ENCODE data around the gene CACNB1. TPM values are rescaled to one million over a fixed set of nuclear protein-coding genes. Genes with fewer than 3 reads are reported as not detected.

CACNB1 gene
- total and polyA plus RNA-seq, 10 of the 15 experiments (the other 5 are each of a cell fraction or from before 2014, with no cell fraction given) = 0.06 to 15.6 (median 6.3) TPM

DNA sequence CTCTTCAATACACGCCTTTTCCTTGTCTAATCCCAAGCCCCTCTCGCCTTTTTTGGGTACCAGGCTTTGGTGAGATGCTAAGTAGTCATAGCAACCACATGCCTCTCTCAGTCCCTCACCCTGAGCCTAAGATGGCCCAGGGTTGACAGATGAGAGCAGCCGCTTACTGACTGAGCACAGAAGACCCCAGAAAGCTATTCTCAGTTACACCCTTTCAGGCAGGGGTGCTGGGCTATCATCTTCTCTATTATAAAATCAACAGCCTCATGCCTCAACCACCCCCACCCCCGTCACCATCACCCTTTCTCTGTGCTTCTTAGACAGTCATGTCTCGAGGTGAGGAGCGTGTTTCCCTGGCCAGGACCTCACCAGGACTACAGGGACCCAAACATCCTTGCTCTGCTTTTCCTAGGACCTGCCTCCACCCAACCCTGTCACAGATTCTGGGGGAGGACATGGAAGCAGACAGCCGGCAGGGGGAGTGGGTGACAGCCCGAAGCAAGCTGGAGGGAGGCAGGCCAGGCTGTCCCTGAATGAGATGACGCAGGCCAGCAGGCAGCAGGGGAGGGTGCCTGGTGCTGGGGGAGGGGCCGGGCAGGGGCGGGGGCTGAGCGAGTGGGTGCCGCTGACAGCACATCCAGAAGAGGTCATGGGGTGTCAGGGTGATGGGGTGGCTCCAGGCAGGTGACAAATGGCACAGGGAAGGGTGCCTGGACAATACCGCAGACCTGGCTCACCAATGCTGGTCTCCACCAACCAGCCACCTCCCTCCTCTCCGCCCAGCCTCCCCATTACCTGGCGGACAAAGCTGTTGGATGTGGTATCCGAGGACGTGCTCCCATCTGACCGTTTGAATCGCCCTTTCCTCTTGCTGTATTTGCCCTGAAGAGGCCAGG, 3.1 kb downstream of the CACNB1 start:
- no peaks in the 10 kb centered on the region for H4K20me1 ChIP-seq (ENCODE audit: control insufficient read depth, insufficient read depth)
- SMC1A ChIA-PET (ENCODE audit: uncharacterized antibody, unreplicated experiment) = interaction anchor here (0.9 kb wide), 1 partner anchor 30 kb away, joined by 3 read pairs; no protein-coding TSS in a partner anchor
- ATAC-seq (no peak), FAIRE-seq (no peak), DNase-seq (ENCODE audit: low read depth, low spot score) (no peak)
- 90% methylated on average over 18 of the region's 20 CpGs for WGBS (ENCODE audit: insufficient coverage, insufficient replicate concordance, low lambda C conversion rate, missing lambda C conversion rate)
- H3K79me2 ChIP-seq (ENCODE audit: control insufficient read depth, insufficient read depth, low read length) = peaks cover 9% of the 10 kb centered on the region
- H3K4me1 ChIP-seq (ENCODE audit: control insufficient read depth, insufficient read depth, low read length) = peaks cover 14% of the 10 kb centered on the region
- H3K27ac ChIP-seq (ENCODE audit: control insufficient read depth, insufficient read depth) = no peak overlapping the region
- H3K27me3 ChIP-seq (replicated peaks in 1 of 2; ENCODE audit: control insufficient read depth in 2 of 2, insufficient read depth in 2 of 2, low read length in 1 of 2) = no peaks in the 10 kb centered on the region
- no TSS peak for BruUV-seq (replicated peaks)
- no peaks in the 10 kb centered on the region for H3K9me3 ChIP-seq (replicated peaks; ENCODE audit: control insufficient read depth, insufficient read depth, low read length)
- H2AFZ ChIP-seq (ENCODE audit: control insufficient read depth, low read depth, low read length) = no peak overlapping the region
- intact Hi-C loops (cut with micrococcal nuclease; ENCODE audit: unreplicated experiment) = no loop called here
- RAD21 ChIA-PET (ENCODE audit: unreplicated experiment) = no interaction called here
- H3K4me3 ChIP-seq = no peak overlapping the region
- CTCF ChIA-PET = interaction anchor here (0.7 to 5.3 kb wide), 8 partner anchors 8 to 50 kb away, joined by 3 to 21 read pairs (median 8); partner anchors contain the start of gene ARL5C
- POLR2A ChIA-PET = interaction anchor here (0.5 to 2.0 kb wide), 3 partner anchors 13 to 42 kb away, joined by 3 to 9 read pairs (median 3); no protein-coding TSS in a partner anchor
- peaks cover 0 to 6% of the 10 kb centered on the region in 2 experiments; a peak in 2 of 4 replicates for H3K36me3 ChIP-seq (ENCODE audit: control insufficient read depth in 2 of 2, insufficient read depth in 2 of 2, low read length in 1 of 2)
- 0 out of 2 replicates have a peak overlapping the region, but pooled peaks have one; percentile 3 for H3K4me2 ChIP-seq (ENCODE audit: control insufficient read depth, insufficient read depth)
- no peak overlapping the region for H3K9ac ChIP-seq (ENCODE audit: control insufficient read depth, insufficient read depth, low read length)
- in situ Hi-C loops (cut with MboI) = no loop called here
- no peak for TF ChIP-seq RBBP5 (conservative IDR thresholded peaks at IDR 0.05)
- no peak for TF ChIP-seq ZSCAN29 (IDR thresholded peaks at IDR 0.05)
- TF ChIP-seq BACH1 (IDR thresholded peaks at IDR 0.05; ENCODE audit: borderline replicate concordance) = no peak
- TF ChIP-seq PAX5 (IDR thresholded peaks at IDR 0.05; ENCODE audit: borderline replicate concordance, low read depth, low read length) = no peak
- no peak for TF ChIP-seq RELA (IDR thresholded peaks at IDR 0.05; ENCODE audit: borderline replicate concordance, partially characterized antibody)
- TF ChIP-seq ZNF687 (IDR thresholded peaks at IDR 0.05) = no peak
- TF ChIP-seq STAT3 (IDR thresholded peaks at IDR 0.05; ENCODE audit: low read depth, low read length) = no peak
- TF ChIP-seq POLR2AphosphoS2 (IDR thresholded peaks at IDR 0.05; ENCODE audit: low read depth, low read length) = no peak
- no peak for TF ChIP-seq ZBTB11 (CRISPR knock-in tag; IDR thresholded peaks at IDR 0.05)
- TF ChIP-seq TBL1XR1 (IDR thresholded peaks at IDR 0.05; ENCODE audit: low read depth, low read length) = no peak
- TF ChIP-seq BCLAF1 (IDR thresholded peaks at IDR 0.05) = no peak
- no peak for TF ChIP-seq YBX1 (IDR thresholded peaks at IDR 0.05)
- TF ChIP-seq MYB (IDR thresholded peaks at IDR 0.05; ENCODE audit: borderline replicate concordance, low read depth, low read length) = no peak
